GM04504 (cell line): ENCODE data around the gene SERPINA5.

ENCODE experiments used
- DNase-seq: peaks from one replicate; pipeline ENCODE4 v3.0.0-alpha.2; 2012; ENCODE audit warnings: low read depth

SERPINA5 gene

GRCh38 chr14:94550041-94550440, 31.2 kb upstream of the SERPINA5 start:
- no peak for DNase-seq

GRCh38 chr14:94555991-94556390, 25.2 kb upstream of the SERPINA5 start:
- no peak for DNase-seq

GRCh38 chr14:94557327-94557726, 23.9 kb upstream of the SERPINA5 start:
- no peak for DNase-seq

- DNase-seq: no peak
Observed at GRCh38 chr14:94558842-94559241, 22.4 kb upstream of the SERPINA5 start.

GRCh38 chr14:94559638-94560290, 21.5 kb upstream of the SERPINA5 start:
- no peak for DNase-seq

GRCh38 chr14:94560291-94560665, 20.9 kb upstream of the SERPINA5 start:
- no peak for DNase-seq

- DNase-seq: no peak
Observed at GRCh38 chr14:94560751-94561655, 20.2 kb upstream of the SERPINA5 start, which contains the start of gene SERPINA4. SERPINA4 (plus strand) TSS chr14:94561442; CDS start chr14:94563483, 2,041 bp downstream.

GRCh38 chr14:94561656-94562010, 19.6 kb upstream of the SERPINA5 start:
- no peak for DNase-seq

GRCh38 chr14:94562022-94562421, 19.2 kb upstream of the SERPINA5 start:
- no peak for DNase-seq

- DNase-seq: no peak
Observed at GRCh38 chr14:94562941-94563883, 18.0 kb upstream of the SERPINA5 start.

- DNase-seq: no peak
Observed at GRCh38 chr14:94564381-94564780, 16.8 kb upstream of the SERPINA5 start.

GRCh38 chr14:94568186-94568585, 13.0 kb upstream of the SERPINA5 start:
- no peak for DNase-seq

- no peak for DNase-seq
Observed at GRCh38 chr14:94569381-94570001, 11.7 kb upstream of the SERPINA5 start.

- DNase-seq: no peak
Observed at GRCh38 chr14:94570002-94570400, 11.2 kb upstream of the SERPINA5 start.

GRCh38 chr14:94570440-94570839, 10.8 kb upstream of the SERPINA5 start:
- DNase-seq: no peak

- no peak for DNase-seq
Observed at GRCh38 chr14:94571395-94571794, 9.8 kb upstream of the SERPINA5 start.

GRCh38 chr14:94571950-94572349, 9.3 kb upstream of the SERPINA5 start:
- DNase-seq: no peak

- DNase-seq: no peak
Observed at GRCh38 chr14:94572637-94573303, 8.5 kb upstream of the SERPINA5 start.

GRCh38 chr14:94573475-94574277, 7.5 kb upstream of the SERPINA5 start:
- no peak for DNase-seq

- no peak for DNase-seq
Observed at GRCh38 chr14:94574336-94574735, 6.9 kb upstream of the SERPINA5 start.
